Cerebellar cortex (tissue), 1 donor: ENCODE measurements around the gene MARCHF11.

ENCODE experiments used
- DNase-seq: peaks from one replicate; pipeline ENCODE4 v3.0.0-alpha.2; 2015; ENCODE audit warnings: low spot score

Gene MARCHF11

GRCh38 chr5:16134204-16134603, 45.4 kb downstream of the MARCHF11 start:
- no peak for DNase-seq

GRCh38 chr5:16131878-16132277, 47.7 kb downstream of the MARCHF11 start:
- no peak for DNase-seq

GRCh38 chr5:16128944-16129343, 50.6 kb downstream of the MARCHF11 start:
- DNase-seq = no peak

- no peak for DNase-seq
Measured at GRCh38 chr5:16127865-16128544, 51.6 kb downstream of the MARCHF11 start.

GRCh38 chr5:16120579-16120978, 59.0 kb downstream of the MARCHF11 start:
- DNase-seq = no peak

- DNase-seq = no peak
Measured at GRCh38 chr5:16119790-16120189, 59.8 kb downstream of the MARCHF11 start.

GRCh38 chr5:16115140-16115539, 64.5 kb downstream of the MARCHF11 start:
- no peak for DNase-seq

GRCh38 chr5:16108418-16108817, 71.2 kb downstream of the MARCHF11 start:
- DNase-seq = no peak

GRCh38 chr5:16104961-16105360, 74.6 kb downstream of the MARCHF11 start:
- no peak for DNase-seq

- DNase-seq = peak; percentile 12
Measured at GRCh38 chr5:16095612-16096011, 84.0 kb downstream of the MARCHF11 start.

GRCh38 chr5:16090270-16090669, 89.3 kb downstream of the MARCHF11 start:
- DNase-seq = no peak

- DNase-seq = no peak
Measured at GRCh38 chr5:16082982-16083381, 96.6 kb downstream of the MARCHF11 start.

GRCh38 chr5:16082053-16082452, 97.5 kb downstream of the MARCHF11 start:
- DNase-seq = no peak

GRCh38 chr5:16081376-16081955, 98.1 kb downstream of the MARCHF11 start:
- DNase-seq = no peak

- DNase-seq = no peak
Measured at GRCh38 chr5:16076657-16077056, 102.9 kb downstream of the MARCHF11 start.

- DNase-seq = no peak
Measured at GRCh38 chr5:16074358-16074757, 105.2 kb downstream of the MARCHF11 start.

- DNase-seq = no peak
Measured at GRCh38 chr5:16072616-16073015, 107.0 kb downstream of the MARCHF11 start.

GRCh38 chr5:16067415-16067814, 112.2 kb downstream of the MARCHF11 start:
- no peak for DNase-seq

- no peak for DNase-seq
Measured at GRCh38 chr5:16066810-16067209, 112.8 kb downstream of the MARCHF11 start.

GRCh38 chr5:16066320-16066719, 113.3 kb downstream of the MARCHF11 start:
- no peak for DNase-seq

GRCh38 chr5:16065831-16066230, 113.8 kb downstream of the MARCHF11 start:
- no peak for DNase-seq

- DNase-seq = no peak
Measured at GRCh38 chr5:16064135-16064893, 115.3 kb downstream of the MARCHF11 start.

GRCh38 chr5:16061163-16061562, 118.4 kb downstream of the MARCHF11 start:
- no peak for DNase-seq
